IMR-90 (cell line): ENCODE measurements around the gene SRP14. TPM values are rescaled to one million over a fixed set of nuclear protein-coding genes. Genes with fewer than 3 reads are reported as not detected.

Experiments
- ATAC-seq: fragments of 200-7000 bp; cut with Tn5 transposase; 2 replicates; pipeline ENCODE4 v1.9.1; 2020; ENCODE audit warnings: low read depth, mild to moderate bottlenecking, moderate library complexity
- BruUV-seq: library from RNA; stranded (reverse); fragments of 400-500 nt; replicated peaks from 2 replicates; lab custom pipeline; 2021; lab: Mats Ljungman, UMichigan
- CTCF ChIA-PET: fragments of 300-600 bp; formaldehyde crosslinking; extraction: SDS; loops from one replicate; lab custom pipeline; 2021; ENCODE audit warnings: antibody characterized with exemption; lab: Yijun Ruan, JAX
- POLR2A ChIA-PET: fragments of 300-600 bp; sonication (Branson Sonifier 250); formaldehyde crosslinking; loops from one replicate; lab custom pipeline; 2022; ENCODE audit warnings: antibody characterized with exemption; ENCODE audit not compliant: unreplicated experiment; lab: Charles Lee
- DNase-seq: peaks from one replicate; pipeline ENCODE4 v3.0.0; 2013
- H2AFZ ChIP-seq: replicated peaks from 2 replicates; pipeline ENCODE3; 2013; ENCODE audit warnings: low read length, mild to moderate bottlenecking; ENCODE audit not compliant: poor library complexity
- H2AK5ac ChIP-seq: 2 replicates; pipeline ENCODE4 v1.6.1; 2013; ENCODE audit warnings: low read depth, low read length, inconsistent platforms
- H2AK9ac ChIP-seq: replicated peaks from 2 replicates; pipeline ENCODE3; 2013; ENCODE audit warnings: mild to moderate bottlenecking, low read depth, low read length, moderate library complexity; ENCODE audit not compliant: poor library complexity
- H2BK120ac ChIP-seq: 2 replicates; pipeline ENCODE4 v1.6.1; 2013; ENCODE audit warnings: low read depth, low read length, inconsistent platforms
- H2BK15ac ChIP-seq: 3 replicates; pipeline ENCODE4 v1.6.1; 2013; ENCODE audit warnings: low read depth, low read length, inconsistent platforms
- H2BK20ac ChIP-seq: 2 replicates; pipeline ENCODE4 v1.6.1; 2013; ENCODE audit warnings: low read depth, mild to moderate bottlenecking, inconsistent platforms, low read length, moderate library complexity
- H2BK5ac ChIP-seq: 2 replicates; pipeline ENCODE4 v1.6.1; 2013; ENCODE audit warnings: mild to moderate bottlenecking, low read depth, low read length, inconsistent platforms; ENCODE audit not compliant: poor library complexity, severe bottlenecking
- H3K14ac ChIP-seq: replicated peaks from 2 replicates; pipeline ENCODE4 v1.6.1; 2013; ENCODE audit warnings: low read depth, low read length, inconsistent platforms
- H3K18ac ChIP-seq: 2 replicates; pipeline ENCODE4 v1.6.1; 2013; ENCODE audit warnings: low read depth, low read length, control low read depth
- H3K23ac ChIP-seq: 2 replicates; pipeline ENCODE4 v1.6.1; 2013; ENCODE audit warnings: low read depth, low read length, inconsistent platforms
- H3K27ac ChIP-seq: 2 replicates; pipeline ENCODE4 v1.5.1; 2013; ENCODE audit warnings: mild to moderate bottlenecking, control low read depth, low read length; ENCODE audit not compliant: insufficient read depth
- H3K27me3 ChIP-seq: 2 replicates; pipeline ENCODE4 v1.6.1; 2013; ENCODE audit warnings: low read length; ENCODE audit not compliant: control insufficient read depth, insufficient read depth
- H3K36me3 ChIP-seq: 2 replicates; pipeline ENCODE4 v1.6.1; 2013; ENCODE audit warnings: low read length, mixed read lengths; ENCODE audit not compliant: control insufficient read depth, insufficient read depth
- H3K4ac ChIP-seq: 2 replicates; pipeline ENCODE4 v1.6.1; 2013; ENCODE audit warnings: low read depth, low read length, inconsistent platforms
- H3K4me1 ChIP-seq: 2 replicates; pipeline ENCODE4 v1.6.1; 2013; ENCODE audit warnings: low read length, mixed read lengths; ENCODE audit not compliant: control insufficient read depth, insufficient read depth
- H3K4me2 ChIP-seq: 2 replicates; pipeline ENCODE4 v1.6.1; 2013; ENCODE audit warnings: low read depth, mild to moderate bottlenecking, control low read depth, low read length, moderate library complexity
- H3K4me3 ChIP-seq: 2 replicates; pipeline ENCODE4 v1.5.1; 2013; ENCODE audit warnings: low read depth, mild to moderate bottlenecking, control low read depth, low read length, moderate library complexity; ENCODE audit not compliant: insufficient read depth
- H3K56ac ChIP-seq: 2 replicates; pipeline ENCODE4 v1.6.1; 2013; ENCODE audit warnings: low read length, inconsistent platforms; ENCODE audit not compliant: insufficient read depth; ENCODE audit errors: extremely low read depth
- H3K79me1 ChIP-seq, 2 experiments: 2 replicates each; pipeline ENCODE4 v1.6.1; 2013; ENCODE audit warnings: low read length in 2 of 2, inconsistent platforms in 1 of 2, low read depth in 1 of 2
- H3K9ac ChIP-seq: 2 replicates; pipeline ENCODE4 v1.6.1; 2013; ENCODE audit warnings: low read depth, low read length, control low read depth
- H3K9me1 ChIP-seq: 2 replicates; pipeline ENCODE4 v1.6.1; 2013; ENCODE audit warnings: low read length, inconsistent platforms; ENCODE audit not compliant: insufficient read depth
- H3K9me3 ChIP-seq: 2 replicates; pipeline ENCODE4 v1.6.1; 2013; ENCODE audit warnings: low read length; ENCODE audit not compliant: control insufficient read depth, insufficient read depth
- H4K20me1 ChIP-seq: 2 replicates; pipeline ENCODE4 v1.6.1; 2013; ENCODE audit warnings: low read length, inconsistent platforms; ENCODE audit not compliant: insufficient read depth
- H4K5ac ChIP-seq: 2 replicates; pipeline ENCODE4 v1.6.1; 2013; ENCODE audit warnings: mild to moderate bottlenecking, low read depth, low read length, control low read depth
- H4K8ac ChIP-seq, 2 experiments: 2 replicates each; pipeline ENCODE4 v1.6.1; 2013; ENCODE audit warnings: low read depth in 2 of 2, low read length in 2 of 2, control low read depth in 1 of 2, inconsistent platforms in 1 of 2
- H4K91ac ChIP-seq: 2 replicates; pipeline ENCODE4 v1.6.1; 2013; ENCODE audit warnings: low read depth, low read length, inconsistent platforms; ENCODE audit not compliant: insufficient read depth
- BHLHE40 ChIP-seq: fragments of 150-350 bp; IDR thresholded peaks from 2 replicates; pipeline ENCODE4 v1.6.1; 2016; ENCODE audit warnings: mild to moderate bottlenecking, low read depth, low read length
- CEBPB ChIP-seq: IDR thresholded peaks from 2 replicates; pipeline ENCODE4 v1.6.1; 2012; ENCODE audit warnings: low read depth, low read length, improper control_type of control experiment
- MAFK ChIP-seq: IDR thresholded peaks from 2 replicates; pipeline ENCODE4 v1.6.1; 2012; ENCODE audit warnings: low read depth, low read length, improper control_type of control experiment
- MAZ ChIP-seq: IDR thresholded peaks from 2 replicates; pipeline ENCODE4 v1.6.1; 2012; ENCODE audit warnings: low read depth, mild to moderate bottlenecking, low read length, improper control_type of control experiment, moderate library complexity, borderline replicate concordance
- NFE2L2 ChIP-seq: fragments of 150-350 bp; IDR thresholded peaks from 2 replicates; pipeline ENCODE4 v1.6.1; 2016; ENCODE audit warnings: low read depth, mild to moderate bottlenecking, low read length
- RFX5 ChIP-seq: IDR thresholded peaks from 2 replicates; pipeline ENCODE4 v1.8.0; 2012; ENCODE audit warnings: low read depth, mild to moderate bottlenecking, low read length, moderate library complexity
- WGBS, 2 experiments: methylation state at CpG; one replicate each; pipeline versions ENCODE4 v1.1.5 to v1.1.7; 2013; ENCODE audit warnings: missing lambda C conversion rate in 2 of 2; ENCODE audit not compliant: insufficient read length in 1 of 2; ENCODE audit errors: extremely low coverage in 2 of 2; 5-methylcytosine and 5-hydroxymethylcytosine counted together
- dilution Hi-C: fragments of 300-500 bp; cut with HindIII; formaldehyde crosslinking; loops from one replicate; pipeline ENCODE4 v1.14.3; 2018; ENCODE audit warnings: low sequenced_read_pairs; ENCODE audit not compliant: unreplicated experiment
- in situ Hi-C: fragments of 300-500 bp; cut with MboI; formaldehyde crosslinking; loops from 3 replicates; pipeline ENCODE4 v1.14.3; 2019; ENCODE audit warnings: low sequenced_read_pairs, inconsistent platforms, mixed read lengths
- intact Hi-C: fragments of 100-400 bp; cut with micrococcal nuclease; formaldehyde crosslinking; loops from 2 replicates; pipeline ENCODE4 v1.10.0; 2022
- polyA plus RNA-seq, 3 experiments: library from polyadenylated mRNA; depleted of rRNA; stranded (reverse); fragments of >200 nt; gene quantifications; 2 replicates each; pipeline ENCODE4 v1.2.3, GENCODE V29; 2012; ENCODE audit warnings: low replicate concordance in 1 of 3
- total RNA-seq: library from RNA; depleted of rRNA; stranded (reverse); fragments of >200 nt; gene quantifications from 2 replicates; pipeline ENCODE4 v1.2.3, GENCODE V29; 2012
- TF ChIP-seq, protein P1 (sequence below): conservative IDR thresholded peaks from 2 replicates; pipeline ENCODE4 v1.5.1; 2012; ENCODE audit warnings: mild to moderate bottlenecking, low read depth, low read length, improper control_type of control experiment

SRP14 gene
- total and polyA plus RNA-seq, 2 of the 4 experiments (the other 2 are of a cell fraction): 106 to 295 TPM

DNA sequence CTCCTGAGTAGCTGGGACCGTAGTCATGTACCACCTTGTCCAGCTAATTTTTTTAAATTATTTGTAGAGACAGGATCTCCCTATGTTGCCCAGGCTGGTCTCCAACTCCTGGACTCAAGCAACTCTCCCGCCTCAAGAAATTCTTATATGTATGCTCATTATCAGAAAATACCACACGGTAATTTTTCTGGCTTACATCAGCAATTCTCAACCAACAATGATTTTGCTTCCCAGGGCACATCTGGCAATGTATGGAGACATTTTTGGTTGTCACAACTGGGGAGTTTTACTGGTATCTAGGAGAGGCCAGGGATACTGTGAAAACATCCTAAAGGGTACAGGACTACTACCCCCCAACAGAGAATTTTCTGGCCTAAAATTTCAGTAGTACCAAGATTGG, 10.8 kb downstream of the SRP14 start:
- BruUV-seq: no TSS peak
- DNase-seq (no peak), ATAC-seq (no peak)
- Histone ChIP-seq H3K79me1 (peaks cover 0 to 18% of the 10 kb centered on the region in 2 experiments; a peak in 2 of 4 replicates), H3K9me1 (no peaks in the 10 kb centered on the region), H2BK20ac (no peak overlapping the region), H3K4ac (no peak overlapping the region), H3K9me3 (no peaks in the 10 kb centered on the region), H2BK15ac (no peak overlapping the region), H3K27ac (no peak overlapping the region), H3K14ac (no peak overlapping the region), H4K5ac (no peak overlapping the region), H3K4me1 (no peaks in the 10 kb centered on the region), H3K4me3 (no peak overlapping the region), H3K56ac (no peak overlapping the region), H2AK9ac (no peak overlapping the region), H2AK5ac (no peak overlapping the region), H3K23ac (no peak overlapping the region), H3K9ac (no peak overlapping the region), H2AFZ (no peak overlapping the region), H3K4me2 (no peak overlapping the region), H4K20me1 (no peaks in the 10 kb centered on the region), H4K91ac (no peak overlapping the region), H4K8ac (no peak overlapping the region), H3K36me3 (peaks cover 35% of the 10 kb centered on the region), H3K18ac (no peak overlapping the region), H2BK120ac (no peak overlapping the region), H3K27me3 (no peaks in the 10 kb centered on the region), H2BK5ac (no peak overlapping the region)
- dilution Hi-C loops: no loop called here
- POLR2A ChIA-PET: no interaction called here
- CTCF ChIA-PET: no interaction called here
- in situ Hi-C loops: no loop called here
- TF ChIP-seq MAFK: peak; percentile 53; the same call in 1 of the 2 replicates
- TF ChIP-seq BHLHE40: no peak
- TF ChIP-seq NFE2L2: no peak
- no peak for TF ChIP-seq RFX5
- no peak for TF ChIP-seq CEBPB
- TF ChIP-seq MAZ: no peak
- TF ChIP-seq, protein P1, sequence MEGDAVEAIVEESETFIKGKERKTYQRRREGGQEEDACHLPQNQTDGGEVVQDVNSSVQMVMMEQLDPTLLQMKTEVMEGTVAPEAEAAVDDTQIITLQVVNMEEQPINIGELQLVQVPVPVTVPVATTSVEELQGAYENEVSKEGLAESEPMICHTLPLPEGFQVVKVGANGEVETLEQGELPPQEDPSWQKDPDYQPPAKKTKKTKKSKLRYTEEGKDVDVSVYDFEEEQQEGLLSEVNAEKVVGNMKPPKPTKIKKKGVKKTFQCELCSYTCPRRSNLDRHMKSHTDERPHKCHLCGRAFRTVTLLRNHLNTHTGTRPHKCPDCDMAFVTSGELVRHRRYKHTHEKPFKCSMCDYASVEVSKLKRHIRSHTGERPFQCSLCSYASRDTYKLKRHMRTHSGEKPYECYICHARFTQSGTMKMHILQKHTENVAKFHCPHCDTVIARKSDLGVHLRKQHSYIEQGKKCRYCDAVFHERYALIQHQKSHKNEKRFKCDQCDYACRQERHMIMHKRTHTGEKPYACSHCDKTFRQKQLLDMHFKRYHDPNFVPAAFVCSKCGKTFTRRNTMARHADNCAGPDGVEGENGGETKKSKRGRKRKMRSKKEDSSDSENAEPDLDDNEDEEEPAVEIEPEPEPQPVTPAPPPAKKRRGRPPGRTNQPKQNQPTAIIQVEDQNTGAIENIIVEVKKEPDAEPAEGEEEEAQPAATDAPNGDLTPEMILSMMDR: no peak
- WGBS, 2 experiments: no CpG with 5 or more reads among the region's 3 CpGs
- intact Hi-C loops: no loop called here
